Activated T-cell treated with anti-CD3 and anti-CD28 coated beads, Interleukin-2, amount 50 U/mL, for 48 hours (primary cell): ENCODE data around the gene PAX2.

Source experiments
- DNase-seq, 2 experiments: peaks; one replicate each; pipeline ENCODE4 v3.0.0-alpha.2; 2020

PAX2 gene

GRCh38 chr10:100740476-100741377 lies 4.7 kb upstream of the PAX2 start:
- no peak for DNase-seq

- DNase-seq: no peak
Measured at GRCh38 chr10:100741378-100742075, 3.9 kb upstream of the PAX2 start.

- no peak for DNase-seq
Measured at GRCh38 chr10:100742076-100742771, 3.2 kb upstream of the PAX2 start.

GRCh38 chr10:100742936-100743335 lies 2.4 kb upstream of the PAX2 start:
- DNase-seq: no peak

GRCh38 chr10:100743626-100744135 lies 1.7 kb upstream of the PAX2 start:
- DNase-seq: peak; percentile 71 to 73

GRCh38 chr10:100744136-100744986 lies 1.0 kb upstream of the PAX2 start:
- peak in 1 of 2 experiments; percentile 62 for DNase-seq

- peak in 1 of 2 experiments; percentile 42 for DNase-seq
Measured at GRCh38 chr10:100745882-100746783, 751 bp downstream of the PAX2 start.

GRCh38 chr10:100746784-100747455 lies 1.5 kb downstream of the PAX2 start:
- no peak for DNase-seq

- DNase-seq: no peak
Measured at GRCh38 chr10:100747456-100748230, 2.3 kb downstream of the PAX2 start.

- peak in 1 of 2 experiments; percentile 35 for DNase-seq
Measured at GRCh38 chr10:100748231-100749058, 3.1 kb downstream of the PAX2 start.

- no peak for DNase-seq
Measured at GRCh38 chr10:100749059-100749308, 3.6 kb downstream of the PAX2 start.

- no peak for DNase-seq
Measured at GRCh38 chr10:100749309-100750217, 4.2 kb downstream of the PAX2 start.

GRCh38 chr10:100750291-100751210 lies 5.2 kb downstream of the PAX2 start:
- DNase-seq: no peak

- DNase-seq: no peak
Measured at GRCh38 chr10:100751211-100751933, 6.0 kb downstream of the PAX2 start.

GRCh38 chr10:100755821-100756220 lies 10.4 kb downstream of the PAX2 start:
- no peak for DNase-seq

- DNase-seq: no peak
Measured at GRCh38 chr10:100759331-100759730, 13.9 kb downstream of the PAX2 start.
